ENCODE data around the gene C16orf89.
"Not testable (repeated sequence)": the region's sequence is repeated elsewhere in the genome, so short reads cannot be mapped to it uniquely, and the experiment has no call there.

- TF ChIP-seq ARNTL (CRISPR knock-in tag; IDR thresholded peaks at IDR 0.05; ENCODE audit: borderline replicate concordance, low read depth); ZFP3 (CRISPR knock-in tag; IDR thresholded peaks at IDR 0.05); ESRRG (CRISPR knock-in tag; IDR thresholded peaks at IDR 0.05); CSRNP3 (CRISPR knock-in tag; IDR thresholded peaks at IDR 0.05); PATZ1 (CRISPR knock-in tag; IDR thresholded peaks at IDR 0.05; ENCODE audit: borderline replicate concordance); SNAI2 (CRISPR knock-in tag; IDR thresholded peaks at IDR 0.05); GLIS3 (CRISPR knock-in tag; IDR thresholded peaks at IDR 0.05); ISL1 (CRISPR knock-in tag; IDR thresholded peaks at IDR 0.05): not testable (repeated sequence)
Measured at GRCh38 chr16:5093746-5094145, 28.0 kb upstream of the C16orf89 start.
